NCI-H748 treated with DMSO at 0.1 percent for 48 hours (cell line): ENCODE measurements around the gene IBA57.
A peak's percentile ranks its signal among the peaks of the same experiment; 100 is the strongest.

Experiments used
- DNase-seq: peaks from one replicate; lab custom pipeline; 2025; lab: John Stamatoyannopoulos, UW

Gene IBA57

DNA sequence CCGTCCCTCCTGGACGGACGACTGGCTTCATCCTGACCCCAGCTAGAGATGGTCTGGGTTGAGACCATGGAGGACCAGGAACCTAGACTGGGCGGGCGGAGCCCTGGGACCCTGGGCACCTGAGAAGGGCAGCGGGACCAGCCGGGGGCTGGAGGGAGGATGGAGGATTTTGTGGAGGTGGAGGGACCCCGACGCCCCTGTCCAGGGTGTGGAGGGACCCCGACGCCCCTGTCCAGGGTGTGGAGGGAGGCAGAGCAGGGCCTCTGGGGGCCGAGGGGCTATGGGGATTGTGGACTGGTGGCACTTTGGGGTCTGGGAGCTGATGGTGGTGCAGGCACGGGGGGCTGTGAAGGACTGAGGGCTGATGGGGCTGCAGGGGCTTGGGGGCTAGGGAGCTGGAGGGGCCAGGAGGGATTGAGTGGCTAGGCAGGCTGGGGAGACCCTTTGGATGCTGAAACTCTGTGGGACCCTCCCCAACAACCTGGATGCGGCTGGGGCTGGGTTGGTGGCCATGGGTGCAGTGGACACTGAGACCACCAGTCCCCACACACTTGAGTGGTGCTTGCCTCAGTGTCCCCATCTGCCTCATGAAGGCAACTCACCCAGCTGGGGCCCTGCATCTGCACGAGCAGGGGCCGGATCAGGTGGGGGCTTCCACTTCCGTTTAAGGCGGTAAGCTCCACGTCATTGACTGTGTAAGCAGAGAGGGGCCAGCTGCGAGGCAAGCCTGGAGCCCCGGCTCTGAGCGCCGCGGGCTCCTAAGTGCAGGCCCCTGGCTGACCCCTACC lies 8.5 kb upstream of the IBA57 start:
- DNase-seq, result no peak

DNA sequence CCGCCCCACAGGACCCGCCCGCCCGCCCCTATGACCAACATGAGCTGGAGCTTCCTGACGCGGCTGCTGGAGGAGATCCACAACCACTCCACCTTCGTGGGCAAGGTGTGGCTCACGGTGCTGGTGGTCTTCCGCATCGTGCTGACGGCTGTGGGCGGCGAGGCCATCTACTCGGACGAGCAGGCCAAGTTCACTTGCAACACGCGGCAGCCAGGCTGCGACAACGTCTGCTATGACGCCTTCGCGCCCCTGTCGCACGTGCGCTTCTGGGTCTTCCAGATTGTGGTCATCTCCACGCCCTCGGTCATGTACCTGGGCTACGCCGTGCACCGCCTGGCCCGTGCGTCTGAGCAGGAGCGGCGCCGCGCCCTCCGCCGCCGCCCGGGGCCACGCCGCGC lies 7.9 kb upstream of the IBA57 start:
- no peak for DNase-seq

DNA sequence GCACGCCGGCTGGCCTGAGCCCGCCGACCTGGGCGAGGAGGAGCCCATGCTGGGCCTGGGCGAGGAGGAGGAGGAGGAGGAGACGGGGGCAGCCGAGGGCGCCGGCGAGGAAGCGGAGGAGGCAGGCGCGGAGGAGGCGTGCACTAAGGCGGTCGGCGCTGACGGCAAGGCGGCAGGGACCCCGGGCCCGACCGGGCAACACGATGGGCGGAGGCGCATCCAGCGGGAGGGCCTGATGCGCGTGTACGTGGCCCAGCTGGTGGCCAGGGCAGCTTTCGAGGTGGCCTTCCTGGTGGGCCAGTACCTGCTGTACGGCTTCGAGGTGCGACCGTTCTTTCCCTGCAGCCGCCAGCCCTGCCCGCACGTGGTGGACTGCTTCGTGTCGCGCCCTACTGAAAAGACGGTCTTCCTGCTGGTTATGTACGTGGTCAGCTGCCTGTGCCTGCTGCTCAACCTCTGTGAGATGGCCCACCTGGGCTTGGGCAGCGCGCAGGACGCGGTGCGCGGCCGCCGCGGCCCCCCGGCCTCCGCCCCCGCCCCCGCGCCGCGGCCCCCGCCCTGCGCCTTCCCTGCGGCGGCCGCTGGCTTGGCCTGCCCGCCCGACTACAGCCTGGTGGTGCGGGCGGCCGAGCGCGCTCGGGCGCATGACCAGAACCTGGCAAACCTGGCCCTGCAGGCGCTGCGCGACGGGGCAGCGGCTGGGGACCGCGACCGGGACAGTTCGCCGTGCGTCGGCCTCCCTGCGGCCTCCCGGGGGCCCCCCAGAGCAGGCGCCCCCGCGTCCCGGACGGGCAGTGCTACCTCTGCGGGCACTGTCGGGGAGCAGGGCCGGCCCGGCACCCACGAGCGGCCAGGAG lies 7.2 kb upstream of the IBA57 start:
- no peak for DNase-seq

DNA sequence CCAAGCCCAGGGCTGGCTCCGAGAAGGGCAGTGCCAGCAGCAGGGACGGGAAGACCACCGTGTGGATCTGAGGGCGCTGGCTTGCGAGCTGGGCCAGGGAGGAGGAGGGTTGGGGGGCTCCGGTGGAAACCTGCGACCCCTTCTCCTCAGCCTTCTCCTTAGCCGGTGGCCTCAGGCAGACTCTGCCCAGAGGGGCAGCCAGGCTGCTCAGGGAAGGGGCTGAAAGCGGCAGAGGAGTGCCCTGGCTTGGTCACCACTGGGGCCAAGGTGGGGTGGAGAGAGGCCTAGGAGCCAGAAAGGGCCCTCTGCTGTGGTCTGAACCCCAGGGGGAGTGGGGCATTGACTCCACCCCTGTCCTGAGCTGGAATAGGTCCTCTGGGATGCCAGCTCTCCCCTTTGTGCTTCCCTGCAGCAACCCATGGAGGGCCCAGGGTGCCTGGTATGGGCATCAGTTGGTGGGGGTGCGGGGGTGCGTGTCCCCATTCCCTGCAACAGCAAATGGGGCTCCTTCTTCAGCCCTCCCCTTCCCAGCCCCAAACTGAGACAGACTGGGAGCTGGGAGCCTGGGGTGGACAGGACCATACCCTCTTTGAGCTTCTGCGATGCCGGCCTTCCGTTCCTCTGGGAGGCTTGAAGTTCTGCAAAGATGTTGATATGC lies 6.5 kb upstream of the IBA57 start:
- DNase-seq, result no peak

DNA sequence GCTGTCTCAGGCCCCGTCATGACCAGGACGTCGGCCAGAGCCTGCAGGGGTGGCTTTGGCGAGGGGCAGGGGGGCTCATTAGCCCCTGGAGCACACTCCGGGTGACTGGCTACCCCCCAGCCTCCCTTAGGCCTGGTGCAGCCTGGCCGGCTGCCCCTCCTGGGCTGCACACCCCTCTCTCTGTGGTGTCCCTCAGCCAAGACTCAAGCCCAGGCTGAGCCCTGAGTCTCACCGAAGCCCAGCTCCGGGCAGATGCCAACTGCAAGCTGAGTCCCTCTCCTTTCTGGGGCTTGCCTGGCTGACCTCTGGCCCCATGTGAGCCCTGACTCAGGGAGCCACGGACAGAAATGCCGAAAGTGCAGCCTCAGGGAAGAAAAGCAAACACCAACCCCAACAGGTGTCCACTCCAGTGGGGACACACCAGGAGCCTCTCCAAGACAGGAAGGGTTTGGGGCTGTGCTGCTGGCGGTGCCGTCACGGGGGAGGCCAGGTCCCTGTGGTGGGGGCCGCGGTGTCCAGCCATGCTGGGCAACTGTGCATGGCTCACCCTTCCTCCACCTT lies 5.3 kb upstream of the IBA57 start:
- no peak for DNase-seq

DNA sequence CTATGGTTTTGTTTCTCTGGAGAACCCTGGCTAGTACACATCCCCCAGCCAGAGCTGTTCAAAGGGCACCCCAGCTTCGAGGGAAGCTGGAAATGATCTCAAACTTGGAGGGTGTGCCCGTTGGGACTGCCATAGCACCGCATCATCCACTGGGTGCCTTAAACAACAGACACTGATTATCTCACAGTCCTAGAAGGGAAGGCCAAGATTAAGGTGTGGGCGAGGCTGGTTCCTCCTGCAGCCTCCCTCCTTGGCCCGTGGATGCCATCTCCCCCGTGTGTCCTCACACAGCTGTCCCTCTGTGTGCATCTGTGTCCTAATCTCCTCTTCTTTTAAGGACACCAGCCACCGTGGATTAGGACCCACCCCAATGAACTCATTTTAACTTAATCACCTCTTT lies 4.2 kb upstream of the IBA57 start:
- no peak for DNase-seq

DNA sequence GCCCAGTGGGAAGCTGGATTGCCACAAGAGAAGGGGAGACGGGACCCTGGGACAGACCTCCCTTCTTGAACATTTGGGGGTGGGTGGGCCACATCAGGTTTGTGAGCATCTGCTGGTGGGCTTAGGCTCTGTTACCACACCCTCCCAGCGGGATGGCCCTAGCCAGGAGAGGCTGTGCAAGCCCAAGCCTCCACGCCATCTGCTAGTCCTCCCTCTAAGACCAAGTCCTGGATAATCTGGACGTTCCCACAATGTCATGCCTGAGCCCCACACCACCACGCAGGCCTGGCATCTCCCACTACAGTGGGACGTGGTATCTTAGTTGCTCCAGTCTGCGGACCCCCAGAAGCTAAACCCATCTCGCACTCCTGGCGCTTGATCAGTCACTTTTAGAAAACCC lies 3.7 kb upstream of the IBA57 start:
- DNase-seq, result no peak

DNA sequence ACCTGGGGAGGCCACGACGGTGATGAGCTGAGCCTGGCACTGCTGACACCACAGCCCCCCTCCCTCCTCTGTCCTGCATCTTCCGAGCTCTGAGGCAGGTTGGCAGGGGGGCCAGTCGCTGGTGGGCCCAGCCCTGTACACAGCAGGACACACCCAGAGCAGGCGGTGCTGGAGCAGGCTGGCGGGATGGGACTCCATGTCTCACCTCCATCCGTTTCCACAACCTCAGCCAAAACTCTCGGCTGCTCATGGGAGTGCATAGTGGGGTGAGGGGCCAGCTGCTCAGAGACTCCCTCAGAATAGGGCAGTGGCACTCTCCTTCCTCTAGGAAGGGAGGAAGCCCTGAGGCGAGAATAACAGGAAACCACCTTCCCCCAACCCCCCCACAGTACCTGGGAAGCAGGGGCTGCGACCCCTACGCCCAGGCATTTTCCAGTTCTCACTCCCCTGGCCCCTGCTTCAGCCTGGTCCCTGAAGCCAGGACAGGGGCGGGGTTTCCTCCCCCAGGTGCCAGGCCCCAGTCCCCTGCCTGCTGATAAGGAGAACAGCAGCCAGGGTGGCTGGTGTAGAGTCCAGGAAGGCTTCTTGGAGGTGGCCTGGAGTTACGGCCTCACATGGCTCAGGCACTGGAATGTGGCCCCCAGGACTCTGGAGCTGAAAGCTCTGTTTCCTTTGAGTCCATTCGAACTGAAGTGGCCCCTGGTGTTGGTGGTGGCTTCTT lies 3.2 kb upstream of the IBA57 start:
- DNase-seq, result no peak

DNA sequence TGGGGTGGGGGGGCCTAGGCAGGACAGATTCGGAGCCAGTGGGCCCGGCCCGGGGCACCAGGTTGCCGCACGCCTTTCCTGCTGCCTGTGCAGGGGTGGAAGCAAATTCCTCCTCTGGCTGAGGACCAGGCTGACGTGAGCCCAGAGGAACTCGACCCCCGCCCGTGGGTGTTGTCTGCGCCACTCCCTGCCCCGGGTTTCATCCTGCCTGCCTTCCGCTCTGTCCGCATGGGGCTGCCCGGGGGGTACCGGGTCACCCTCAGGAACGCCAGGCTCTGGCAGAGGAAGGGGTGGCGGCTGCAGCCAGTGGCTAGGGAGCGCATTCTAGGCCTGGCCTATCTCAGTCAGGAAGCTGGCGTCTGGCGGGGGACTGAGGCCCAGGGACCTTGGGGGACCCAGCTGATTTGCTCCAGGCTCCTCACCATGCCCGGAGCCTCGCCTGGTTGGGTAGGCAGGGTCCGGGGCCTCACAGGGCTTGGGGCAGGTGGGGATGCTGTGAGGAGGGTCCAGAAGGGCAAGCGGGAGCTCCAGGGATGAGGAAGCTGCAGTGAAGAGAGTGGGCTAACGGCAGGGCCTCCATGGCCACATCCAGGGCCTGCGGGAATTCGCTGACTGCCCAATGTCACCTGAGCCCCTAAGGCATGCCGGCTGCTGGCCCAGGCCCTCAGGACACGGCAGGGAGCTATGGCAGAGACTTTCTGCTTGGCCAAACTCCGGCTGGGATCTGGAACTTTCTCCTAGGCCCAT lies 2.4 kb upstream of the IBA57 start:
- no peak for DNase-seq

DNA sequence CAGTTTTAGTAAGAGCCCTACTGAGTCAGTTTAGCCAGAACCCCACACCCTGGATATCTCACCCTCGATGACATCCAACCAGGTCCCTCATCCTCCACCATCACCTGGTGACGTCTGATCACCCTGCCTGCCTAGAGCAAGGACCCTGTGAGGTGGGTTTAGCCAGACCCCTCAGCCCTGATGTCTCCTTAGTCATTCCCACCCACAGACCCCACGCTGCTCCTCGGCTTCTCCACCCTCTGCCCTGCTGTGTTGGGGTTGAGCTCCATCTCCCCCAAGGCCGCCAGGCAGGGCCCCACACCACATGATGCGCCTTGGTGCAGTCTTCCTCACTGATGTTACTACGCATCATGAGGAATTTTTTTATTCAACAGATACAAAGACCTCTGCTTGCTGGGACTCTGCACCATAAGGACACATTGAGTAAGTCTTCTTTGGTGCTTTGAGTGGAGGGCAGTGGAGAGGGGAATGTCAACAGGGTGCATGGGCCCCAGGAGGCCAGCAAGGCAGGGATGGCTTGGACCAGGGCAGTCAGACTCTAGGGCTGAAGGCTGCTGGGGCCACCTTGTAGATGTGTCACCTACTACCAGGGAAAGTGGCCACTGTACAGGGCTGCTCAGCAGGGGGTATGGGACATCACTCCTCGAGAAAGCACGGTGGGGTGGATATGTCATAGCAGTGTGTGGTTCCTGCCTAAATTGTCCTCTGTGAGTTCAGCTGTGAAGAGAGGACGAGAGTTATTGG lies 1.7 kb upstream of the IBA57 start:
- no peak for DNase-seq

DNA sequence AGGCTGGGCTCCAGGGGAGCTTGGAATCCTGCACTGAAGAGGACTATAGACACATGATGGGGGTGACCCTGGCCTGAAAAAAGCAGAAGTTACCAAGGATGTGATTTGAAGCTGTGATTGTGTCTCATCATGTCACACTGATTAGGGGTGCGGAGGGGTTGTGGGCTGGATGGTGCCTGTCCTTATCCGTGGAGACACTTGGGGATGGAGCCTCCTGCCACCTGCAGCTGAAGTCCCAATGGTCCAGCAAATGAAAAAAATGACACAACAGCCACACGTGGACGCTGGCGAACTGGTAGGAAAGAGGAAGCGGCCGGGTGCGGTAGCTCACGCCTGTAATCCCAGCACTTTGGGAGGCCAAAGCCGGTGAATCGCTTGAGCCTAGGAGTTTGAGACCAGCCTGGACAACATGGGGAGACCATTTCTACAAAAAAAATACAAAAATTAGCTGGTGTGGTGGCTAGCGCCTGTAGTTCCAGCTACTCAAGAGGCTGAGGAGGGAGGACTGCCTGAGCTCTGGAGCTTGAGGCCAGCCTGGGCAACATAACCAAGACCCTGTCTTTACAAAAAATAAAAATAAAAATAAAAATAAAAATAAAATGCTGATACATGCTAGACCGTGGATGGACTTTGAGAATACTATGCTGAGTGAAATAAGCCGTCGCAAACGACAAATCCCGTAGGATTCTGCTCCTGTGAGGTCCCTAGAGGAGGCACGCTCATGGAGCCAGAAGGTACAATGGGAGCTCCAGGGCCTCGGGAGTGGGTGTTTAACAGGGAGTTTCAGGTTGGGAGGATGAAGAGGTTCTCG lies 838 bp upstream of the IBA57 start:
- DNase-seq, result no peak

DNA sequence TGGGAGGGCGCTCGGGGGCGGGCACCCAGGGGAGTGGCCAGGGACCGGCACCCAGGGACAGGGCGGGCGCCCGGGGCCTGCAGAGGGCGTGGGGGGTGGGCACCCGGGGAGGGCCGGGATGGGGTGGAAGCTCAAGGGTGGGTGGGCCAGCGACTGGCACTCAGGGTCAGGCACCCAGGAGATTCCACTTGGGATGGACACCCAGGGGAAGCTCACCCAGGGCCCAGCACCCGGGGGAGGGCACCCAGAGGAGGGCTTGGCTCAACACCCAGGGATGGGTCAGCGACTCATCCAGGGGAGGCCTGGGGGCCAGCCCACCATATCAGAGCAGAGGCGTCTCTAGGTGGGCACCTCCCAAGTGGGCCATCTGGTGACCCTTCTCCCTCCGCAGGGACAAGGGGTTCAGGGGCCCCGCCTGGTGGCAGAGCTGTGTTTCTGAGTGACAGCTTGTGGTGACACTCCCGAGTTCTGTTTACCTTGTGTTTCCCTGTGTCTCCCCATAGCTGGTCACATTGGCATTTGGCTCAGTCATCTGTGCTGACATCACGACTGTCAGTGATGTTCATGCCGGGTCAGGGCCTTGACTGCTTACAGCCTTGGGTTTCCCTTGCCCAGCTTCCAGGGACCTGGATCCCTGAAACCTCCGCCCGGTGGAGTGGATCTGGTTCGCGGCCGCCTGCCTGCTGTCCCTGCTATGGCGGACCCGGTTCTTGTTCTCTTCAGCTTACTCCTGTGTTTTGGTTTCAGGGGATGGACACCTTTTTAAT lies 749 bp downstream of the IBA57 start:
- peak; percentile 9 for DNase-seq

DNA sequence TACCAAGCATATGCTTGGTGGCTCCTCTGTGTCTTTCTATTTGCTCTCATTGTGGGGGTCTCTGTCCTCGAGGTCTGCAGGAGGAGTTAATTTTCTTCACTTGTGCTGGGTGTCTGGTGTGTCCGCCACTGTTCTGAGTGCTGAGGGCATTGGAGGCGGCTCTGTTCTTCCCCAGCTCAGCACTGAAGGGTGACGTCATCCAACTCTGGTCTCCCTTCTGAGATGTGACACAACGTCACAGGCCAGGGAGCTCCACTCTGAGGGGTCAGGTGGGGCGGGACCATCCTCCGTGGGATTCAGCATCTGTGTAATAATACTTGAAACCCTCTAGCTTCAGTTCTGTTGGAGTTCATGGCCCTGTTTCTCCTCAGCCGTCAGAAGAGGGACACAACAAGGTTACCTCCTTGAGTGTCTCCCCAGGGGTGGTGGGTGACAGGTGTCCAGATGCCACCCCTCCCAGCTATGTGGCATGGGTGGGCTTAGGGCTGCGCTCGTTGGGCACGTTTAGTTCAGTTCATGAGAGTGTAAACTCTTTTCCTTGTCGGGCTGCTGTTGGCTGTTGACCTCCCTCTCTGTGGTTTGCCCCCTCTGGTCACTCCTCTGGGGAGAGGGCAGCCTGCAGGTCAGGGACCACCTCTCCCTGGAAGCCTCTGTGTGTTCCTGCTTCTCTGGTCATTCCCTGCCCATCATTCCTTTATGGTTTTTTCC lies 3.1 kb downstream of the IBA57 start:
- DNase-seq, result no peak

DNA sequence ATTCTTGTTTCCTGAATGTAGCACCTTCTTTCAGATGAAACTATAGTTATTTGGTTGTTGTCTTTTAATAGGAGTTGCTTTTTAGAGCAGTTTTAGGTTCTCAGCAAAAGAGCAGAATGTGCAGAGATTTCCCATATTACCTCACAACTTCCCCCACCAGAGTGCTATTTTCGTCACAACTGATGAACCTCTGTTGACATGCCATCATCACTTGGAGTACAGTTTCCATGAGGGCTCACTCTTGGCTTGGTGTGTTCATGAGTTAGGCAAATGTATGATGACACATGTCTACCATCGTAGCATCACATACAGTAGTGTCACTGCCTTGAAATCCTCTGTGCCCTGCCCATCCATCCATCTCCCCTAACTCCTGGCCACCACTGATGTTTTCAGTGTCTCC lies 3.7 kb downstream of the IBA57 start:
- DNase-seq, result no peak

DNA sequence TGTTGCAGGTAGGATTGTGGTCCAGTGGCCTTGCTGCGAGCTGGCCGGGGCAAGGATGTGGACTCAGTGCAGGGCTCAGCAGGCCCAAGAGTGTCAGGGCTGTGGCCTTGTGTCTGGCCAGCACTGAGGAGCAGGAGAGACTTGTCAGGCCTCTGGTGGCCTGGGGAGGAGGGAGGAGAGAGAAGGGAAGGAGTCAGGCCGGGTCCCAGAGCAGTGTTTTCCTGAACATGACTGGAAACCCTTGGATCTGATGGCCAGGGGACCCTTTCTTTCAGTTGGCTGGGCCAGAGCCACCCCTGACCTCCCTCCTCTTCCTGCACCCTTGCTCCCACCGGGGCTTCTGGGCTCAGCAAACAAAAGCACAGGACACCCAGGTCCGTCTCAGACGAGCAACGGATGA lies 5.1 kb downstream of the IBA57 start:
- DNase-seq, result no peak

DNA sequence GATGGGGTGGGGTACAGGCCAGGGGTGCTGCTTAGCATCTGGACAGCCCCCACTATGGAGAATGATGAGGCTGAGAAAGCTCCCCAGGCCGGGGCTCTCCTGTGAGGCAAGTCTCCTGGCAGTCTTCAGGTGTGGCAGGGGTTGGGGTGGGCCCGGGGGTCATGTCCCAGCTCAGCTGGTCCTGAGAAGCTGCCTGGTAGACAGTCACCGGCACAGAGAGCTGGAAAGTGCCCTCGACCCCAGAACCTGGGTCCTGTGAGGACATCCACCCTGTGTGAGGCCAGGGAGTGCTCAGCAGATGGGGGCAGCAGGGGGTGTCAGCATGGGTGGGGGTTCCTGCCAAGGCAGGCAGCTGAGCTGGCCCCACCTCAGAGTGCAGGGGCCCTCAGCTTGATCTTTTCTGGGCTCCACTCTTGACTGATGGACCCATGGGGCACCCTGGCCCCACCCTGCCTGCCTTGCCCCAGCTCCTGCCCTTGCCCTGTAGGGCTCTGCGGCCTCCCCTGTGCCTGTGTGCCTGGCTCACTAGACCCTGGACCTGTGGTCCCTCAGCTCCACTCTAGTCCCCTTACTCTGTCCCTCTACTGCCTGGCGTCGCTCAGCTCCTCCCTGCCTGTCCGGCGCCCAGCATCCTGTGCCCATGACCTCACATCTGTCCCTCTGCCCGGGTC lies 5.8 kb downstream of the IBA57 start:
- DNase-seq, result no peak
